Sigmoid colon (tissue), 4 donors: Measurements from ENCODE around the gene THAP12.

Experiments
- CTCF ChIP-seq, 4 experiments: fragments of 450-650 bp in 3 of 4; fragments of 200-600 bp in 1 of 4; IDR thresholded peaks; one replicate each; pipeline ENCODE4 v1.5.1; 2016 to 2019; ENCODE audit warnings: antibody characterized with exemption in 4 of 4, mild to moderate bottlenecking in 3 of 4, moderate library complexity in 2 of 4
- EP300 ChIP-seq, 4 donors: sonication (generic); formaldehyde crosslinking; IDR thresholded peaks; one replicate each; pipeline ENCODE4 v1.6.1; 2017; ENCODE audit warnings: antibody characterized with exemption in 4 of 4
- POLR2A ChIP-seq, 2 donors: fragments of 450-650 bp; IDR thresholded peaks; one replicate each; pipeline ENCODE4 v1.6.1; 2016; ENCODE audit warnings: antibody characterized with exemption in 2 of 2, mild to moderate bottlenecking in 2 of 2, moderate library complexity in 2 of 2
- POLR2AphosphoS5 ChIP-seq, 4 donors: sonication (generic); formaldehyde crosslinking; IDR thresholded peaks; one replicate each; pipeline ENCODE4 v1.6.1; 2017; ENCODE audit warnings: antibody characterized with exemption in 4 of 4

- no peak for TF ChIP-seq CTCF (IDR thresholded peaks at IDR 0.05)
- TF ChIP-seq POLR2A (IDR thresholded peaks at IDR 0.05), result no peak
- no peak for TF ChIP-seq POLR2AphosphoS5 (IDR thresholded peaks at IDR 0.05)
- no peak for TF ChIP-seq EP300 (IDR thresholded peaks at IDR 0.05)
Observed at GRCh38 chr11:76368490-76368889, 12.4 kb downstream of the THAP12 start.
